ENCODE data around the gene ANXA5. TPM values are rescaled to one million over a fixed set of nuclear protein-coding genes. Genes with fewer than 3 reads are reported as not detected.
A peak's percentile ranks its signal among the peaks of the same experiment; 100 is the strongest.

ANXA5 gene
- 120 and 129 TPM in 2 replicates for total RNA-seq (2014; rRNA removed; shearing (Covaris generic))
- polyA plus RNA-seq (2016; fragmentation: Nextera tagmentation; extraction: Ambion mirVana), result 163 and 181 TPM in 2 replicates
- long read RNA-seq, transcript ANXA5-201 (13 exons, 1,762 nt), result major isoform, 229 of 262 reads
- long read RNA-seq, partial matches to known transcripts, result 22 of 262 reads
- long read RNA-seq, other reads (novel, unspliced or antisense), result 11 of 262 reads

- H3K4me1 ChIP-seq (ENCODE audit: insufficient read depth), result peaks cover 23% of the 10 kb centered on the region
- Mint-ChIP-seq H3K4me1 (peaks cover 34% of the 10 kb centered on the region), H3K9me3 (no peaks in the 10 kb centered on the region), H3K27ac (peak within 1 kb of the TSS; percentile 95), H3K36me3 (ENCODE audit: low read depth) (peaks cover 13% of the 10 kb centered on the region; the same call in 2 of the 3 replicates), H3K4me3 (peak within 1 kb of the TSS; percentile 99), H3K27me3 (ENCODE audit: insufficient read depth, low read depth, poor library complexity) (peaks cover 10% of the 10 kb centered on the region)
- peak; percentile 94 for ATAC-seq
- H2AFZ ChIP-seq, result peak within 1 kb of the TSS; percentile 94
- no peaks in the 10 kb centered on the region for H3K9me2 ChIP-seq (ENCODE audit: insufficient read depth)
- H4K20me1 ChIP-seq (replicated peaks; ENCODE audit: insufficient read depth), result no peaks in the 10 kb centered on the region
- H3K27ac ChIP-seq (ENCODE audit: low read depth), result no peak within 1 kb of the TSS; the same call in 1 of the 2 replicates
- H3K4me3 ChIP-seq, result peak within 1 kb of the TSS; percentile 86
- peaks cover 38% of the 10 kb centered on the region for H3K79me2 ChIP-seq (replicated peaks; ENCODE audit: insufficient read depth)
- H3K36me3 ChIP-seq (ENCODE audit: insufficient read depth), result no peaks in the 10 kb centered on the region
- peak; percentile 78; the same call in 1 of the 2 replicates for TF ChIP-seq POLR2AphosphoS5 (IDR thresholded peaks at IDR 0.05; ENCODE audit: low read depth)
- no peak for TF ChIP-seq ETS1 (IDR thresholded peaks at IDR 0.05)
- no peak for TF ChIP-seq ZNF331 (CRISPR knock-in tag; IDR thresholded peaks at IDR 0.05; ENCODE audit: low read depth)
- TF ChIP-seq, protein P1, sequence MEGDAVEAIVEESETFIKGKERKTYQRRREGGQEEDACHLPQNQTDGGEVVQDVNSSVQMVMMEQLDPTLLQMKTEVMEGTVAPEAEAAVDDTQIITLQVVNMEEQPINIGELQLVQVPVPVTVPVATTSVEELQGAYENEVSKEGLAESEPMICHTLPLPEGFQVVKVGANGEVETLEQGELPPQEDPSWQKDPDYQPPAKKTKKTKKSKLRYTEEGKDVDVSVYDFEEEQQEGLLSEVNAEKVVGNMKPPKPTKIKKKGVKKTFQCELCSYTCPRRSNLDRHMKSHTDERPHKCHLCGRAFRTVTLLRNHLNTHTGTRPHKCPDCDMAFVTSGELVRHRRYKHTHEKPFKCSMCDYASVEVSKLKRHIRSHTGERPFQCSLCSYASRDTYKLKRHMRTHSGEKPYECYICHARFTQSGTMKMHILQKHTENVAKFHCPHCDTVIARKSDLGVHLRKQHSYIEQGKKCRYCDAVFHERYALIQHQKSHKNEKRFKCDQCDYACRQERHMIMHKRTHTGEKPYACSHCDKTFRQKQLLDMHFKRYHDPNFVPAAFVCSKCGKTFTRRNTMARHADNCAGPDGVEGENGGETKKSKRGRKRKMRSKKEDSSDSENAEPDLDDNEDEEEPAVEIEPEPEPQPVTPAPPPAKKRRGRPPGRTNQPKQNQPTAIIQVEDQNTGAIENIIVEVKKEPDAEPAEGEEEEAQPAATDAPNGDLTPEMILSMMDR (conservative IDR thresholded peaks at IDR 0.05; ENCODE audit: low read depth in 2 of 2), result peak in 1 of 2 experiments; percentile 44; a peak in 2 of 4 replicates
- no peak for TF ChIP-seq ZNF462 (CRISPR knock-in tag; IDR thresholded peaks at IDR 0.05)
- 0 out of 2 replicates have a peak, but pooled peaks have one; percentile 15 for TF ChIP-seq CREB1 (CRISPR knock-in tag; IDR thresholded peaks at IDR 0.05; ENCODE audit: low read depth)
- TF ChIP-seq ZNF114 (CRISPR knock-in tag; IDR thresholded peaks at IDR 0.05), result no peak
- TF ChIP-seq STAT1 (IDR thresholded peaks at IDR 0.05; ENCODE audit: unreplicated experiment), result no peak
- no peak for TF ChIP-seq JUNB (IDR thresholded peaks at IDR 0.05; ENCODE audit: unreplicated experiment)
- peak; percentile 74 for TF ChIP-seq REST (IDR thresholded peaks at IDR 0.05; ENCODE audit: unreplicated experiment)
- TF ChIP-seq EZH2 (IDR thresholded peaks at IDR 0.05; ENCODE audit: low read depth, unreplicated experiment), result no peak
- H3K4me2 ChIP-seq, result peak within 1 kb of the TSS; percentile 94
- H3F3A ChIP-seq (replicated peaks; ENCODE audit: low read depth), result 0 out of 2 replicates have a peak, but pooled peaks cover 6% of the 10 kb centered on the region
- H3K27me3 ChIP-seq (ENCODE audit: insufficient read depth), result peaks cover 12% of the 10 kb centered on the region; the same call in 1 of the 2 replicates
- peak; percentile 83 for DNase-seq (ENCODE audit: low spot score)
These were observed at the start of gene ANXA5 for GRCh38 chr4:121696581-121697461. TSS of gene ANXA5 (minus strand) at chr4:121696980. CDS start at chr4:121696589, 391 bp downstream.
